Keratinocyte (primary cell): ENCODE data around the gene ITPKB.
A peak's percentile ranks its signal among the peaks of the same experiment; 100 is the strongest.

Experiments used
- CTCF ChIP-seq, 3 experiments: IDR thresholded peaks in 1 of 3; conservative IDR thresholded peaks in 1 of 3; optimal IDR thresholded peaks in 1 of 3; 2 replicates in 2 of 3; 3 replicates in 1 of 3; pipeline versions ENCODE3 to v1.5.1; 2011; ENCODE audit warnings: low read length in 3 of 3, mild to moderate bottlenecking in 3 of 3, moderate library complexity in 2 of 3, control low read depth in 1 of 3, inconsistent platforms in 1 of 3; ENCODE audit not compliant: insufficient read depth in 2 of 3; ENCODE audit errors: extremely low read depth in 1 of 3
- EZH2 ChIP-seq: IDR thresholded peaks from one replicate; pipeline ENCODE4 v1.6.1; 2012; ENCODE audit warnings: inconsistent platforms, mild to moderate bottlenecking, low read length, moderate library complexity

DNA sequence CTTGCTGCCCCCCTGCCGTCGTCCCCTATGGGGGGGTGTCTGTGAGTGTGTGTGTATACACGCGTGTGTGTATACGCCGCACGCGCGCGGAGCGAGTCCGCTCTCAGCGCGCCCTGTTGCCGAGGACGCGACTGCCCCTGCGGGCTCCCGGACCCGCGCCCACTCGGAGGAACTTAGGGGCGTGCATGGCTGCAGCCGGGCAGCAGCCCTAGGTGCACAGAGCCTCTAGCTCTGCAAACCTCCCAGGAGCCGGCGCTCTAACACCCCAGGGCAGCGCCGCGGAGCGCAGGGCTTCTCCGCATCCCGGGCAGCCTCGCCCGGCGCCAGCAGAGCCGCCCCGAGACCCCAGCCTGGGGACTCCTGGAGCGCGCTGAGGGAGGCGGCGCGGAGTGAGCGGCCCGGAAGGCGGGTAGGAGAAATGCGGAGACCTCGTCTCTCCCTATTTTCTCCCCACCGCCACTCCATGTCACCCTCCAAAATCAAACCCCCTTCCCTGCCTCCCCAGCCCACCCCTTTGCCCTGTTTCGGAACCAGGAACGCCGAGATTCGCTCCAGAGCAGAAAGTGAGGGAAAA is 574 bp downstream of the ITPKB start:
- TF ChIP-seq CTCF (optimal IDR thresholded peaks at IDR 0.05 in 1 of 3, IDR thresholded peaks at IDR 0.05 in 1 of 3, conservative IDR thresholded peaks at IDR 0.05 in 1 of 3; ENCODE audit: extremely low read depth in 1 of 3, insufficient read depth in 2 of 3, low read length in 3 of 3) = peak in 2 of 3 experiments; percentile 18 to 31
- no peak for TF ChIP-seq EZH2
